VCaP (cell line): ENCODE results near the gene RNF13.
"Not testable (repeated sequence)": the region's sequence is repeated elsewhere in the genome, so short reads cannot be mapped to it uniquely, and the experiment has no call there.

Source experiments
- H3K27ac ChIP-seq: fragments of 450-650 bp; 2 replicates; pipeline ENCODE4 v1.5.1; 2017
- CTCF ChIP-seq: fragments of 450-650 bp; conservative IDR thresholded peaks from 2 replicates; pipeline ENCODE4 v1.5.1; 2017; ENCODE audit warnings: mild to moderate bottlenecking, moderate library complexity

Gene RNF13

GRCh38 chr3:149871855-149872254 is 58.8 kb downstream of the RNF13 start:
- no peak for TF ChIP-seq CTCF
- no peak overlapping the region for H3K27ac ChIP-seq

- no peak for TF ChIP-seq CTCF
- H3K27ac ChIP-seq = no peak overlapping the region
These were observed 59.6 kb downstream of the RNF13 start for GRCh38 chr3:149872589-149872988.

GRCh38 chr3:149877668-149878067 is 64.7 kb downstream of the RNF13 start:
- H3K27ac ChIP-seq = no peak overlapping the region
- TF ChIP-seq CTCF = no peak

GRCh38 chr3:149879872-149880271 is 66.9 kb downstream of the RNF13 start:
- peak; percentile 36; the same call in 1 of the 2 replicates for TF ChIP-seq CTCF
- H3K27ac ChIP-seq = no peak overlapping the region

- TF ChIP-seq CTCF = no peak
- no peak overlapping the region for H3K27ac ChIP-seq
These were observed 68.9 kb downstream of the RNF13 start for GRCh38 chr3:149881879-149882278.

GRCh38 chr3:149883134-149883533 is 70.1 kb downstream of the RNF13 start:
- H3K27ac ChIP-seq = no peak overlapping the region
- no peak for TF ChIP-seq CTCF

- H3K27ac ChIP-seq = not testable (repeated sequence)
These were observed 70.8 kb downstream of the RNF13 start for GRCh38 chr3:149883860-149884259.

GRCh38 chr3:149884848-149885247 is 71.8 kb downstream of the RNF13 start:
- H3K27ac ChIP-seq = not testable (repeated sequence)

- H3K27ac ChIP-seq = no peak overlapping the region
- TF ChIP-seq CTCF = no peak
These were observed 73.9 kb downstream of the RNF13 start for GRCh38 chr3:149886957-149887356.
